SK-MEL-5 (cell line): ENCODE data around the gene SPOCD1. TPM values are rescaled to one million over a fixed set of nuclear protein-coding genes. Genes with fewer than 3 reads are reported as not detected.

Experiments used
- DNase-seq: peaks from one replicate; pipeline ENCODE4 v3.0.0-alpha.2; 2016; ENCODE audit warnings: low read depth, low spot score
- in situ Hi-C: cut with HindIII; loops from 2 replicates; pipeline ENCODE4 v1.10.0; 2016; ENCODE audit warnings: low sequenced_read_pairs, high pct_unique_total_duplicates, low pct_unique_long_range_greater_than_20kb
- total RNA-seq: library from RNA; depleted of rRNA; stranded (reverse); fragments of >200 nt; shearing (Covaris generic); gene quantifications from 2 replicates; pipeline ENCODE4 v1.2.3, GENCODE V29; 2014

SPOCD1 gene
- total RNA-seq, 1 experiment from 2014 or later, result 1.5 TPM

GRCh38 chr1:31793586-31794285 is 22.1 kb downstream of the SPOCD1 start:
- DNase-seq, result no peak
- in situ Hi-C loops, result no loop called here

GRCh38 chr1:31793086-31793485 is 22.7 kb downstream of the SPOCD1 start:
- in situ Hi-C loops, result no loop called here
- no peak for DNase-seq

- DNase-seq, result no peak
- in situ Hi-C loops, result no loop called here
These were observed 23.3 kb downstream of the SPOCD1 start for GRCh38 chr1:31792541-31792940.

- DNase-seq, result no peak
- in situ Hi-C loops, result no loop called here
These were observed 23.7 kb downstream of the SPOCD1 start for GRCh38 chr1:31792116-31792515.

GRCh38 chr1:31791131-31791858 is 24.5 kb downstream of the SPOCD1 start:
- DNase-seq, result no peak
- in situ Hi-C loops, result no loop called here

- DNase-seq, result no peak
- in situ Hi-C loops, result no loop called here
These were observed 25.2 kb downstream of the SPOCD1 start for GRCh38 chr1:31790641-31791091.

GRCh38 chr1:31790140-31790539 is 25.7 kb downstream of the SPOCD1 start:
- no peak for DNase-seq
- in situ Hi-C loops, result no loop called here

- peak; percentile 85 for DNase-seq
- in situ Hi-C loops, result no loop called here
These were observed 26.4 kb downstream of the SPOCD1 start for GRCh38 chr1:31789259-31790065.

- peak; percentile 52 for DNase-seq
- in situ Hi-C loops, result no loop called here
These were observed 27.0 kb downstream of the SPOCD1 start for GRCh38 chr1:31788825-31789256.

GRCh38 chr1:31788138-31788824 is 27.5 kb downstream of the SPOCD1 start:
- in situ Hi-C loops, result no loop called here
- peak; percentile 92 for DNase-seq

- in situ Hi-C loops, result no loop called here
- no peak for DNase-seq
These were observed 28.1 kb downstream of the SPOCD1 start for GRCh38 chr1:31787786-31788137.

- DNase-seq, result no peak
- in situ Hi-C loops, result no loop called here
These were observed 28.6 kb downstream of the SPOCD1 start for GRCh38 chr1:31787261-31787660.

- no peak for DNase-seq
- in situ Hi-C loops, result no loop called here
These were observed 29.3 kb downstream of the SPOCD1 start for GRCh38 chr1:31786366-31787060.

GRCh38 chr1:31785947-31786290 is 29.9 kb downstream of the SPOCD1 start:
- no peak for DNase-seq
- in situ Hi-C loops, result no loop called here

GRCh38 chr1:31785020-31785946 is 30.5 kb downstream of the SPOCD1 start:
- DNase-seq, result no peak
- in situ Hi-C loops, result no loop called here

GRCh38 chr1:31784356-31785019 is 31.3 kb downstream of the SPOCD1 start:
- in situ Hi-C loops, result no loop called here
- no peak for DNase-seq
